GM12891 (cell line): ENCODE results near the gene GRM8.
A peak's percentile ranks its signal among the peaks of the same experiment; 100 is the strongest.

ENCODE experiments used
- PAX5 ChIP-seq: IDR thresholded peaks from 2 replicates; pipeline ENCODE4 v1.6.1; 2011; ENCODE audit warnings: low read length, moderate library complexity, mild to moderate bottlenecking; ENCODE audit not compliant: insufficient read depth, severe bottlenecking
- POLR2A ChIP-seq: IDR thresholded peaks from 2 replicates; pipeline ENCODE4 v1.6.1; 2011; ENCODE audit warnings: low read depth, low read length, control low read depth
- POLR2AphosphoS5 ChIP-seq: IDR thresholded peaks from 2 replicates; pipeline ENCODE4 v1.6.1; 2011; ENCODE audit warnings: low read depth, low read length, control low read depth
- POU2F2 ChIP-seq: IDR thresholded peaks from 2 replicates; pipeline ENCODE4 v1.6.1; 2011; ENCODE audit warnings: low read depth, mild to moderate bottlenecking, control low read depth, low read length, moderate library complexity
- SPI1 ChIP-seq: IDR thresholded peaks from 2 replicates; pipeline ENCODE4 v1.6.1; 2011; ENCODE audit warnings: low read depth, low read length, control low read depth
- TAF1 ChIP-seq: IDR thresholded peaks from 2 replicates; pipeline ENCODE4 v1.6.1; 2011; ENCODE audit warnings: low read depth, low read length, control low read depth

DNA sequence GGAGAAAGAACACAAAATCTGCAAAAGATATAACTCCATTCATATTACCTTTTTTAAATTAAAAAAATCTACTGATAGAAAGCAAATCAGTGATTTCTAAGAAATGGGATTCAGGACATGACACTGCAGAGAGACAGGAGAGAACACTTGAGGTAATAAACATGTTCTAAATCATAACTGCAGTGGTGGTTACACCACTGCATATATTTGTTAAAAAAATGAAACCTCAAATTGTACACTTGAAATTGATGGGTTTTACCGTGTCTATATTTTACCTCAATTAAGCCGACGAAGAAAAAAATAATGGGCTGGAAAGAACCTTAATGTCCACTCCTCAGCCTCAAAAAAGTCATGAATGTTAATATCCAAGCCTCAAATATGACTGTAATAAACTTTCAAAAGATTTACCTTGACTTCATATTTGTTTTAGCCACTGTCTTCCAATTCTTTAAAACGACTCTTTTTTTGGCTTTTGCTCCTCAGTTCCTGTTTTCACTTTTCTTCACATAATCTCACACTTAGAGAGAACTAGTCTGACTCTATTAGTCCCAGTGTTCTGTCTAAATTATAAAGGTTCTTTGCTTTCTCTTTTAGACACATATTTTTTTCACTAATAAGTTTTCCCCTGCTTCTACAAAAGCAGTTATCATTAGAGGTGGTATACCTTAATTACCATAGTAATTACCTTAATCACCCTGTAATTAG is 502.4 kb downstream of the GRM8 start:
- TF ChIP-seq POLR2A (no peak), POLR2AphosphoS5 (no peak), TAF1 (no peak), SPI1 (peak; percentile 49), PAX5 (no peak), POU2F2 (no peak)
